ENCODE data around the gene SLC18A3.
A peak's percentile ranks its signal among the peaks of the same experiment; 100 is the strongest.

GRCh38 chr10:49593564-49593875 lies 16.6 kb upstream of the SLC18A3 start:
- peak in 1 of 3 experiments; percentile 2 for TF ChIP-seq CTCF (optimal IDR thresholded peaks at IDR 0.05 in 1 of 3, IDR thresholded peaks at IDR 0.05 in 1 of 3, conservative IDR thresholded peaks at IDR 0.05 in 1 of 3; ENCODE audit: extremely low read depth in 1 of 3, insufficient read depth in 2 of 3, low read length in 3 of 3)
- TF ChIP-seq EZH2 (IDR thresholded peaks at IDR 0.05; ENCODE audit: low read length) = no peak

Data from keratinocyte (primary cell).